ENCODE data around the gene SLC22A12.

SLC22A12 gene

GRCh38 chr11:64591257-64592233 lies 525 bp downstream of the SLC22A12 start:
- no peak overlapping the region for H2AFZ ChIP-seq (ENCODE audit: low read length)
- no peaks in the 10 kb centered on the region for H3F3A ChIP-seq (ENCODE audit: low read depth)
- no peaks in the 10 kb centered on the region for H4K20me1 ChIP-seq (ENCODE audit: insufficient read depth, low read length, poor library complexity, severe bottlenecking)
- H3K9me2 ChIP-seq (replicated peaks; ENCODE audit: low read depth, low read length) = no peaks in the 10 kb centered on the region
- no peak overlapping the region for H3K9ac ChIP-seq (ENCODE audit: low read depth, low read length, poor library complexity, severe bottlenecking)
- no peaks in the 10 kb centered on the region for H3K27me3 ChIP-seq (ENCODE audit: insufficient read depth, low read length, poor library complexity, severe bottlenecking)
- H3K79me2 ChIP-seq (ENCODE audit: insufficient read depth, low read length) = no peaks in the 10 kb centered on the region
- no peaks in the 10 kb centered on the region for H3K36me3 ChIP-seq (ENCODE audit: insufficient read depth, low read length)
- no peaks in the 10 kb centered on the region for H3K4me1 ChIP-seq (ENCODE audit: insufficient read depth, low read length, poor library complexity, severe bottlenecking)
- no peak overlapping the region for H3K4me3 ChIP-seq (ENCODE audit: low read length, poor library complexity, severe bottlenecking)
- H3K4me2 ChIP-seq (ENCODE audit: low read depth, low read length, poor library complexity, severe bottlenecking) = no peak overlapping the region
- no peak for TF ChIP-seq EZH2phosphoT487 (IDR thresholded peaks at IDR 0.05; ENCODE audit: borderline replicate concordance)
- TF ChIP-seq CTCF (conservative IDR thresholded peaks at IDR 0.05; ENCODE audit: low read length) = no peak
- H3K9me3 ChIP-seq (ENCODE audit: insufficient read depth, low read depth, low read length) = peaks cover 7% of the 10 kb centered on the region; the same call in 1 of the 2 replicates

DNA sequence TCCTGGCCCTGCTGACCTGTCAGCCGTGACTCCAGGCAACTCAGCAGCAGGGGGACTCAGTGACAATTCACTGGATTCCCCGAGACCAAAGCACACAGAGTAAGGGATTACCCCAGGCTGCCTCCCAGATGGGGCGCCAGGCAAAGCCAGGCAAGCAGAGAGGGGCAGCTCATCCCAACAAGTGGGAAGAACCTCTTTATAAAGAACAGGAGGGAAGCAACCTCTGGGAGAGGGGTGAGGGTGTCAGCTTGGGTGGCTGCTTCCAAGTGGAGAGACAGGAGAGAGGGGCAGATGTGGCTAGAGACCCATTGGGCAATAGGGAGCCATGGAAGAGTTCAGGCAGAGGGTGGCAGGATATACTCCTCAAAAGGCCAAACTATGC lies 1.2 kb downstream of the SLC22A12 start:
- Histone ChIP-seq H3K27me3 (ENCODE audit: insufficient read depth, low read length, poor library complexity, severe bottlenecking) (no peaks in the 10 kb centered on the region), H3K36me3 (ENCODE audit: insufficient read depth, low read length) (no peaks in the 10 kb centered on the region), H3F3A (ENCODE audit: low read depth) (no peaks in the 10 kb centered on the region), H3K4me1 (ENCODE audit: insufficient read depth, low read length, poor library complexity, severe bottlenecking) (no peaks in the 10 kb centered on the region), H4K20me1 (ENCODE audit: insufficient read depth, low read length, poor library complexity, severe bottlenecking) (no peaks in the 10 kb centered on the region), H3K79me2 (ENCODE audit: insufficient read depth, low read length) (no peaks in the 10 kb centered on the region), H3K4me2 (ENCODE audit: low read depth, low read length, poor library complexity, severe bottlenecking) (no peak overlapping the region), H3K9me3 (ENCODE audit: insufficient read depth, low read depth, low read length) (peaks cover 7% of the 10 kb centered on the region; the same call in 1 of the 2 replicates), H3K9me2 (replicated peaks; ENCODE audit: low read depth, low read length) (no peaks in the 10 kb centered on the region), H2AFZ (ENCODE audit: low read length) (no peak overlapping the region), H3K9ac (ENCODE audit: low read depth, low read length, poor library complexity, severe bottlenecking) (no peak overlapping the region), H3K4me3 (ENCODE audit: low read length, poor library complexity, severe bottlenecking) (no peak overlapping the region)
- TF ChIP-seq CTCF (conservative IDR thresholded peaks at IDR 0.05; ENCODE audit: low read length) (no peak), EZH2phosphoT487 (IDR thresholded peaks at IDR 0.05; ENCODE audit: borderline replicate concordance) (no peak)

GRCh38 chr11:64592656-64593055 lies 1.6 kb downstream of the SLC22A12 start:
- no peak overlapping the region for H3K4me3 ChIP-seq (ENCODE audit: low read length, poor library complexity, severe bottlenecking)
- no peak overlapping the region for H3K9ac ChIP-seq (ENCODE audit: low read depth, low read length, poor library complexity, severe bottlenecking)
- no peaks in the 10 kb centered on the region for H3K4me1 ChIP-seq (ENCODE audit: insufficient read depth, low read length, poor library complexity, severe bottlenecking)
- H3K36me3 ChIP-seq (ENCODE audit: insufficient read depth, low read length) = no peaks in the 10 kb centered on the region
- no peaks in the 10 kb centered on the region for H3K9me2 ChIP-seq (replicated peaks; ENCODE audit: low read depth, low read length)
- H3K79me2 ChIP-seq (ENCODE audit: insufficient read depth, low read length) = no peaks in the 10 kb centered on the region
- peaks cover 7% of the 10 kb centered on the region; the same call in 1 of the 2 replicates for H3K9me3 ChIP-seq (ENCODE audit: insufficient read depth, low read depth, low read length)
- no peak for TF ChIP-seq EZH2phosphoT487 (IDR thresholded peaks at IDR 0.05; ENCODE audit: borderline replicate concordance)
- no peak for TF ChIP-seq CTCF (conservative IDR thresholded peaks at IDR 0.05; ENCODE audit: low read length)
- no peak overlapping the region for H3K4me2 ChIP-seq (ENCODE audit: low read depth, low read length, poor library complexity, severe bottlenecking)
- H4K20me1 ChIP-seq (ENCODE audit: insufficient read depth, low read length, poor library complexity, severe bottlenecking) = no peaks in the 10 kb centered on the region
- H2AFZ ChIP-seq (ENCODE audit: low read length) = no peak overlapping the region
- H3K27me3 ChIP-seq (ENCODE audit: insufficient read depth, low read length, poor library complexity, severe bottlenecking) = no peaks in the 10 kb centered on the region
- no peaks in the 10 kb centered on the region for H3F3A ChIP-seq (ENCODE audit: low read depth)

Data from Loucy (cell line).